Osteocyte (in vitro differentiated cells): ENCODE data around the gene STYK1. TPM values are rescaled to one million over a fixed set of nuclear protein-coding genes. Genes with fewer than 3 reads are reported as not detected.

ENCODE experiments used
- DNase-seq: peaks from one replicate; pipeline ENCODE4 v3.0.0; 2021; ENCODE audit warnings: mixed read lengths; ENCODE audit not compliant: unreplicated experiment; ENCODE audit errors: extremely low spot score
- H3K27ac Mint-ChIP-seq: one replicate; pipeline ENCODE4 v1.8.0; 2021; ENCODE audit warnings: mild to moderate bottlenecking, mixed read lengths; ENCODE audit not compliant: unreplicated experiment
- H3K27me3 Mint-ChIP-seq: one replicate; pipeline ENCODE4 v1.8.0; 2021; ENCODE audit warnings: mixed read lengths; ENCODE audit not compliant: unreplicated experiment
- H3K36me3 Mint-ChIP-seq: one replicate; pipeline ENCODE4 v1.8.0; 2021; ENCODE audit warnings: mixed read lengths; ENCODE audit not compliant: unreplicated experiment
- H3K4me1 Mint-ChIP-seq: one replicate; pipeline ENCODE4 v1.8.0; 2021; ENCODE audit warnings: mixed read lengths; ENCODE audit not compliant: unreplicated experiment
- H3K4me3 Mint-ChIP-seq: one replicate; pipeline ENCODE4 v1.8.0; 2021; ENCODE audit warnings: mild to moderate bottlenecking, moderate library complexity, mixed read lengths; ENCODE audit not compliant: unreplicated experiment
- H3K9me3 Mint-ChIP-seq: one replicate; pipeline ENCODE4 v1.8.0; 2021; ENCODE audit warnings: mixed read lengths; ENCODE audit not compliant: unreplicated experiment
- CTCF ChIP-seq: fragments of 200-600 bp; sonication (generic); IDR thresholded peaks from 2 replicates; pipeline ENCODE4 v1.5.0; 2021; ENCODE audit warnings: antibody characterized with exemption, mild to moderate bottlenecking, moderate library complexity
- total RNA-seq: library from RNA; stranded (reverse); gene quantifications from 2 replicates; pipeline ENCODE4 v1.2.1, GENCODE V29; 2021

The STYK1 gene
- total RNA-seq, 1 donor from 2014 or later = 0.48 TPM

- no peak for TF ChIP-seq CTCF
- no peak overlapping the region for H3K27ac Mint-ChIP-seq
- H3K4me1 Mint-ChIP-seq = peaks cover 1% of the 10 kb centered on the region
- peaks cover 4% of the 10 kb centered on the region for H3K9me3 Mint-ChIP-seq
- no peak for DNase-seq
- no peak overlapping the region for H3K4me3 Mint-ChIP-seq
- peaks cover 6% of the 10 kb centered on the region for H3K27me3 Mint-ChIP-seq
- H3K36me3 Mint-ChIP-seq = no peaks in the 10 kb centered on the region
These were observed 5.3 kb downstream of the STYK1 start for GRCh38 chr12:10668526-10668925.

- TF ChIP-seq CTCF = no peak
- H3K27ac Mint-ChIP-seq = no peak overlapping the region
- H3K4me3 Mint-ChIP-seq = no peak overlapping the region
- H3K36me3 Mint-ChIP-seq = no peaks in the 10 kb centered on the region
- H3K9me3 Mint-ChIP-seq = peaks cover 4% of the 10 kb centered on the region
- no peak for DNase-seq
- no peaks in the 10 kb centered on the region for H3K4me1 Mint-ChIP-seq
- peaks cover 4% of the 10 kb centered on the region for H3K27me3 Mint-ChIP-seq
These were observed 6.3 kb downstream of the STYK1 start for GRCh38 chr12:10667581-10667980.

- H3K4me3 Mint-ChIP-seq = no peak overlapping the region
- H3K27me3 Mint-ChIP-seq = peaks cover 6% of the 10 kb centered on the region
- DNase-seq = no peak
- H3K9me3 Mint-ChIP-seq = no peaks in the 10 kb centered on the region
- no peak overlapping the region for H3K27ac Mint-ChIP-seq
- no peak for TF ChIP-seq CTCF
- H3K36me3 Mint-ChIP-seq = no peaks in the 10 kb centered on the region
- H3K4me1 Mint-ChIP-seq = no peaks in the 10 kb centered on the region
These were observed 9.4 kb downstream of the STYK1 start for GRCh38 chr12:10664499-10664898.

GRCh38 chr12:10663869-10664268 is 10.0 kb downstream of the STYK1 start:
- Mint-ChIP-seq H3K27ac (no peak overlapping the region), H3K4me1 (no peaks in the 10 kb centered on the region), H3K4me3 (no peak overlapping the region), H3K27me3 (peaks cover 4% of the 10 kb centered on the region), H3K9me3 (no peaks in the 10 kb centered on the region), H3K36me3 (no peaks in the 10 kb centered on the region)
- no peak for TF ChIP-seq CTCF
- no peak for DNase-seq

- TF ChIP-seq CTCF = no peak
- DNase-seq = no peak
- no peaks in the 10 kb centered on the region for H3K36me3 Mint-ChIP-seq
- H3K27ac Mint-ChIP-seq = no peak overlapping the region
- no peak overlapping the region for H3K4me3 Mint-ChIP-seq
- H3K9me3 Mint-ChIP-seq = peaks cover 4% of the 10 kb centered on the region
- peaks cover 4% of the 10 kb centered on the region for H3K27me3 Mint-ChIP-seq
- H3K4me1 Mint-ChIP-seq = no peaks in the 10 kb centered on the region
These were observed 12.5 kb downstream of the STYK1 start for GRCh38 chr12:10661338-10661737.
